22Rv1 (cell line): Measurements from ENCODE around the gene U2AF1L4.

Experiments used
- ZFX ChIP-seq: fragments of 450-650 bp; IDR thresholded peaks from 2 replicates; pipeline ENCODE4 v1.6.1; 2017; ENCODE audit warnings: antibody characterized with exemption, borderline replicate concordance
- TF ChIP-seq, protein P1 (sequence below): fragments of 450-650 bp; IDR thresholded peaks from 2 replicates; pipeline ENCODE4 v1.5.1; 2017; ENCODE audit warnings: mild to moderate bottlenecking

DNA sequence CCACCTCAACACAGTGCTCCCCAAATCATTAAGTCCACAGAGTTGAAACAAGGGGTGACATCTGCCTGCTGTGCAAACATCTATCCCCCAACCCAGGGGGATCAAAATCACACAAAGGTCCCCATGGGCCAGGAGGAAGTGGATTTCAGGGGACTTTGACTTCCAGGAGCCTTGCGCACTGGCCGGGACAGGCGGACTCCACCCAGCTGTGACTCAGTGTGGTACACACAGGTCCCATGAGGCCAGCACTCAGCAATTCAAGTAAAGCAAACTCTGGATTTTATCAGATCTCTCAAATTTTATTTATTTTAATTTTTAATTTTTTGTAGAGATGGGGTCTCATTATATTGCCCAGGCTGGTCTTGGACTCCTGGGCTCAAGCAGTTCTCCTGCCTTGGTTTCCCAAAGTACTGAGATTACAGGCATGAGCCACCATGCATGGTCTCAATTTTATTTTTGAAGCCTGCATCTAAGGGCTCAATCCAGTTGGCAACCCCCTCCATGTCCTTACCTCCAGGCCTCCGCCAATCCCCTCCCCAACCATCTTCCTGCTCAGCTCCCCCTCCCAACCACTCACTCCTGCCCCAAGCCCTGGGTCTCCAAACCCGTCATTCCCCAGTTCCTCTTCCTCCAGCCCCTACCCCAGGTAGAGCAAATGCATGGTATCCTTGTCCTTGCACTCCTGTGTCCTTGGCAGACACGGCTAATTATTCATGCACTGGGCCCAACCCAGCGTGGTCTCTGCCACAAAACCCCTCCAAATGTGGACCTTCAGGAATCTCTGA, 48.4 kb upstream of the U2AF1L4 start:
- TF ChIP-seq, protein P1, sequence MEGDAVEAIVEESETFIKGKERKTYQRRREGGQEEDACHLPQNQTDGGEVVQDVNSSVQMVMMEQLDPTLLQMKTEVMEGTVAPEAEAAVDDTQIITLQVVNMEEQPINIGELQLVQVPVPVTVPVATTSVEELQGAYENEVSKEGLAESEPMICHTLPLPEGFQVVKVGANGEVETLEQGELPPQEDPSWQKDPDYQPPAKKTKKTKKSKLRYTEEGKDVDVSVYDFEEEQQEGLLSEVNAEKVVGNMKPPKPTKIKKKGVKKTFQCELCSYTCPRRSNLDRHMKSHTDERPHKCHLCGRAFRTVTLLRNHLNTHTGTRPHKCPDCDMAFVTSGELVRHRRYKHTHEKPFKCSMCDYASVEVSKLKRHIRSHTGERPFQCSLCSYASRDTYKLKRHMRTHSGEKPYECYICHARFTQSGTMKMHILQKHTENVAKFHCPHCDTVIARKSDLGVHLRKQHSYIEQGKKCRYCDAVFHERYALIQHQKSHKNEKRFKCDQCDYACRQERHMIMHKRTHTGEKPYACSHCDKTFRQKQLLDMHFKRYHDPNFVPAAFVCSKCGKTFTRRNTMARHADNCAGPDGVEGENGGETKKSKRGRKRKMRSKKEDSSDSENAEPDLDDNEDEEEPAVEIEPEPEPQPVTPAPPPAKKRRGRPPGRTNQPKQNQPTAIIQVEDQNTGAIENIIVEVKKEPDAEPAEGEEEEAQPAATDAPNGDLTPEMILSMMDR: no peak
- no peak for TF ChIP-seq ZFX
